CD14-positive monocyte (primary cell): ENCODE results near the gene IST1. TPM values are rescaled to one million over a fixed set of nuclear protein-coding genes. Genes with fewer than 3 reads are reported as not detected.

Experiments
- DNase-seq, 3 donors: peaks; one replicate each; pipeline ENCODE4 v3.0.0-alpha.2; 2011 to 2022
- H2AFZ ChIP-seq: 2 replicates; pipeline ENCODE4 v1.6.0; 2012; ENCODE audit warnings: mild to moderate bottlenecking, low read depth, low read length, inconsistent platforms; ENCODE audit not compliant: insufficient read depth, poor library complexity, severe bottlenecking
- H3K27ac ChIP-seq, 2 donors: 1 replicate in 1 of 2; 2 replicates in 1 of 2; pipeline ENCODE4 v1.5.1; 2012 to 2013; ENCODE audit warnings: low read length in 2 of 2, control low read depth in 1 of 2, inconsistent platforms in 1 of 2, low read depth in 1 of 2, mild to moderate bottlenecking in 1 of 2
- H3K27me3 ChIP-seq, 2 donors: one replicate each; pipeline versions ENCODE4 v1.6.0 to v1.6.1; 2011 to 2013; ENCODE audit warnings: low read length in 2 of 2; ENCODE audit not compliant: control insufficient read depth in 2 of 2, insufficient read depth in 2 of 2
- H3K36me3 ChIP-seq, 2 donors: replicated peaks in 1 of 2; 1 replicate in 1 of 2; 2 replicates in 1 of 2; pipeline versions ENCODE4 v1.5.1 to v1.6.1; 2012 to 2013; ENCODE audit warnings: low read length in 2 of 2, control low read depth in 1 of 2, inconsistent platforms in 1 of 2, mild to moderate bottlenecking in 1 of 2; ENCODE audit not compliant: insufficient read depth in 2 of 2, control insufficient read depth in 1 of 2
- H3K4me1 ChIP-seq, 2 donors: 1 replicate in 1 of 2; 2 replicates in 1 of 2; pipeline versions ENCODE4 v1.5.1 to v1.6.1; 2012 to 2013; ENCODE audit warnings: low read length in 2 of 2, control low read depth in 1 of 2, inconsistent platforms in 1 of 2, mild to moderate bottlenecking in 1 of 2, moderate library complexity in 1 of 2; ENCODE audit not compliant: insufficient read depth in 2 of 2, control insufficient read depth in 1 of 2
- H3K4me2 ChIP-seq: replicated peaks from 2 replicates; pipeline ENCODE3; 2012; ENCODE audit warnings: low read length, moderate library complexity, mild to moderate bottlenecking; ENCODE audit not compliant: poor library complexity, severe bottlenecking; ENCODE audit errors: extremely low read depth
- H3K4me3 ChIP-seq, 3 experiments: fragments of 200-600 bp in 1 of 3; sonication (generic) in 1 of 3; replicated peaks in 1 of 3; 1 replicate in 2 of 3; 2 replicates in 1 of 3; pipeline ENCODE4 v1.5.1; 2011 to 2013; ENCODE audit warnings: low read length in 3 of 3, mild to moderate bottlenecking in 3 of 3, control low read depth in 2 of 3, low read depth in 2 of 3, inconsistent platforms in 1 of 3, moderate library complexity in 1 of 3
- H3K79me2 ChIP-seq: 2 replicates; pipeline ENCODE4 v1.6.0; 2012; ENCODE audit warnings: mild to moderate bottlenecking, control low read depth, inconsistent platforms, low read length, moderate library complexity; ENCODE audit not compliant: insufficient read depth
- H3K9ac ChIP-seq: 2 replicates; pipeline ENCODE4 v1.6.0; 2017; ENCODE audit warnings: low read length, mild to moderate bottlenecking; ENCODE audit not compliant: insufficient read depth, poor library complexity, severe bottlenecking
- H3K9me3 ChIP-seq, 2 donors: replicated peaks in 1 of 2; 1 replicate in 1 of 2; 2 replicates in 1 of 2; pipeline versions ENCODE4 v1.5.1 to v1.6.1; 2012 to 2013; ENCODE audit warnings: low read length in 2 of 2, control low read depth in 1 of 2; ENCODE audit not compliant: control insufficient read depth in 1 of 2, insufficient read depth in 1 of 2
- H4K20me1 ChIP-seq: 2 replicates; pipeline ENCODE4 v1.6.0; 2012; ENCODE audit warnings: mild to moderate bottlenecking, low read length, control low read depth, moderate library complexity; ENCODE audit not compliant: insufficient read depth
- H3K27ac Mint-ChIP-seq, 7 donors: one replicate each; pipeline ENCODE4 v1.8.0; 2020; ENCODE audit warnings: mild to moderate bottlenecking in 7 of 7, mixed read lengths in 7 of 7, moderate library complexity in 6 of 7, inconsistent platforms in 2 of 7
- H3K27me3 Mint-ChIP-seq, 3 donors: one replicate each; pipeline ENCODE4 v1.8.0; 2021 to 2022; ENCODE audit warnings: low read depth in 3 of 3, mild to moderate bottlenecking in 3 of 3, mixed read lengths in 3 of 3, moderate library complexity in 3 of 3, inconsistent platforms in 1 of 3
- H3K36me3 Mint-ChIP-seq, 2 donors: one replicate each; pipeline ENCODE4 v1.8.0; 2020; ENCODE audit warnings: mixed read lengths in 2 of 2, inconsistent platforms in 1 of 2, mild to moderate bottlenecking in 1 of 2
- H3K4me1 Mint-ChIP-seq: one replicate; pipeline ENCODE4 v1.8.0; 2020; ENCODE audit warnings: mild to moderate bottlenecking, mixed read lengths
- H3K4me3 Mint-ChIP-seq, 2 donors: one replicate each; pipeline ENCODE4 v1.8.0; 2020; ENCODE audit warnings: mild to moderate bottlenecking in 2 of 2, mixed read lengths in 2 of 2, moderate library complexity in 1 of 2
- H3K9me3 Mint-ChIP-seq, 7 donors: one replicate each; pipeline ENCODE4 v1.8.0; 2020 to 2022; ENCODE audit warnings: mixed read lengths in 7 of 7, mild to moderate bottlenecking in 6 of 7, moderate library complexity in 6 of 7, inconsistent platforms in 2 of 7
- CTCF ChIP-seq: fragments of 200-600 bp; IDR thresholded peaks from one replicate; pipeline ENCODE4 v1.8.0; 2022; ENCODE audit warnings: antibody characterized with exemption, mild to moderate bottlenecking
- WGBS: methylation state at CpG from one replicate; pipeline ENCODE4 v1.1.5; 2013; ENCODE audit warnings: missing lambda C conversion rate; ENCODE audit not compliant: insufficient coverage; 5-methylcytosine and 5-hydroxymethylcytosine counted together
- intact Hi-C, 2 donors: fragments of 100-400 bp; cut with micrococcal nuclease; formaldehyde crosslinking; loops; one replicate each; pipeline versions ENCODE4 v1.15.0 to v1.15.1; 2023
- polyA plus RNA-seq, 3 donors: library from polyadenylated mRNA; depleted of rRNA in 1 of 3; unstranded in 2 of 3; stranded (reverse) in 1 of 3; fragments of 300-500 nt in 2 of 3; fragments of >200 nt in 1 of 3; fragmentation: Illumina TruSeq in 2 of 3; gene quantifications; 1 replicate in 2 of 3; 2 replicates in 1 of 3; pipeline ENCODE4 v1.2.3, GENCODE V29; 2012 to 2021

IST1 gene
- polyA plus RNA-seq, 3 donors, result 81.3 to 233 (median 102) TPM

- Mint-ChIP-seq H3K27me3 (peaks cover 0 to 3% (median 0%) of the 10 kb centered on the region in 3 donors), H3K4me3 (no peak overlapping the region), H3K4me1 (no peaks in the 10 kb centered on the region), H3K36me3 (no peaks in the 10 kb centered on the region), H3K27ac (no peak overlapping the region), H3K9me3 (peaks cover 0 to 4% (median 0%) of the 10 kb centered on the region in 7 donors)
- Histone ChIP-seq H3K79me2 (no peaks in the 10 kb centered on the region), H3K4me3 (no peak overlapping the region), H3K36me3 (no peaks in the 10 kb centered on the region), H3K4me2 (no peak overlapping the region), H3K27me3 (no peaks in the 10 kb centered on the region), H4K20me1 (no peaks in the 10 kb centered on the region), H3K9me3 (no peaks in the 10 kb centered on the region), H2AFZ (no peak overlapping the region), H3K9ac (no peak overlapping the region), H3K27ac (no peak overlapping the region), H3K4me1 (no peaks in the 10 kb centered on the region)
- intact Hi-C loops, result no loop called here
- TF ChIP-seq CTCF, result no peak
- WGBS, result no CpG with 5 or more reads among the region's 4 CpGs
- no peak for DNase-seq
Observed at GRCh38 chr16:71966932-71967331, 71.6 kb downstream of the IST1 start.

GRCh38 chr16:71969353-71969752, 74.0 kb downstream of the IST1 start:
- Histone ChIP-seq H3K9me3 (no peaks in the 10 kb centered on the region), H3K27ac (no peak overlapping the region), H3K4me1 (no peaks in the 10 kb centered on the region), H2AFZ (no peak overlapping the region), H3K79me2 (no peaks in the 10 kb centered on the region), H3K4me3 (no peak overlapping the region), H3K27me3 (no peaks in the 10 kb centered on the region), H4K20me1 (no peaks in the 10 kb centered on the region), H3K4me2 (no peak overlapping the region), H3K9ac (no peak overlapping the region), H3K36me3 (no peaks in the 10 kb centered on the region)
- Mint-ChIP-seq H3K36me3 (no peaks in the 10 kb centered on the region), H3K9me3 (peaks cover 0 to 4% (median 0%) of the 10 kb centered on the region in 7 donors), H3K27me3 (peaks cover 0 to 2% (median 0%) of the 10 kb centered on the region in 3 donors), H3K4me1 (no peaks in the 10 kb centered on the region), H3K27ac (no peak overlapping the region), H3K4me3 (no peak overlapping the region)
- no peak for DNase-seq
- 100% methylated on average over 1 of the region's 2 CpGs for WGBS
- intact Hi-C loops, result no loop called here
- TF ChIP-seq CTCF, result no peak
